GM13977 (cell line): Measurements from ENCODE around the gene TICRR.

Source experiments
- DNase-seq: peaks from one replicate; pipeline ENCODE4 v3.0.0; 2012; ENCODE audit warnings: low spot score
- CTCF ChIP-seq: IDR thresholded peaks from 2 replicates; pipeline ENCODE4 v1.5.1; 2012; ENCODE audit warnings: mild to moderate bottlenecking, control low read depth; ENCODE audit not compliant: insufficient read depth; ENCODE audit errors: extremely low read depth, missing control alignments
- in situ Hi-C: fragments of 300-500 bp; cut with MboI; formaldehyde crosslinking; loops from one replicate; pipeline ENCODE4 v1.12.0; 2022; ENCODE audit warnings: low sequenced_read_pairs, low pct_unique_long_range_greater_than_20kb, mixed read lengths, inconsistent platforms; ENCODE audit not compliant: unreplicated experiment

Gene TICRR

DNA sequence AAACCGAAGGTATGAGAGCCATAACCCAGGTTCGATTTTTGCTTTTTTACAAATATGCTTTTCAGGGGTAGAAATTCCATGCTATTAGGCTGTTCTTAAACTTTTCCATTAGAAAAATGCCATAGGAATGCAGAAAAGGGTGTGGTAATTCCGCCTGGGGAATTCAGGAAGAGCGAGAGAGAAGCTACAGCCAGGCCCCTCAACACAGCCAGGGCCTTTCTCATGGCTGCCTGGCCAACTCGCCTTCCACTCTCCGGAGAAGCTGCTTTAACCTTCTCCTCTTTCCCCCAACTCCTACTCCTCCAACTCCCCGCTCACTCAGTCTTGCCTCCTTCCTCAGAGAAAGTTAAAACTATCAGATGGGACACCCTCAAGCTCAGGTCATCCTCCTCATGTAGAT is 9.1 kb upstream of the TICRR start:
- in situ Hi-C loops, result no loop called here
- no peak for DNase-seq
- TF ChIP-seq CTCF, result no peak

DNA sequence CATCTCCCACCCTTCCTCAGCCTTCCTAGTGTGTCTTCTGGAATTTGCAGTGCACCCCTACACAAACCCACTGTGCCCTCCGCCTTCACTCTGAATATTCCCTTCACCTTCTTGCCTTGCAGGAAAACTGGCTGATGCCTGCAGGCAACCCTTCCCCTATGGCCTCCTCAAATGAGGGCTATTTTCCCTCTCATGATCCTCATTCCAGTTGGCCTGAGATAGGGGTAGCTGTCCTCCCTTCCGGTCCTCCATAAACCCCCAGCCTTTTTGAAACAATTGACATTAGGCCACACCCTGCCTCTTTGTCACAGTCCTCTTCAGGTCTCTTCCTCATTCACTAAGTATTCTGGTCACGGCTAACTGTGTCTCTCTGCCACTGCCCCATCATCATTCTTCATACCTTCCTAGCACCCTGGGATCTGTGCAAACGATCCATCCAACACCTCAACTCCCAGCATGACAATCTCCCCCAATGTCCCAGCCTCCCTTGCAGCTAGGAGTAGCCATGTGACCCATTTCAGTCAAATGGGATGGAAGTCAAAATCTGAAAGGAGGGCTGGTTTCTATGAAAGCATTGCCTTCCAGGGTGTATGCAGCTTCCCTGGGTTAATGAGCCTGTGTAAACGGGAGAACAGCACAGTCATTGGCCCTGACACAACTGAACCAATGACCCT is 8.5 kb upstream of the TICRR start:
- in situ Hi-C loops, result no loop called here
- TF ChIP-seq CTCF, result no peak
- DNase-seq, result no peak

- in situ Hi-C loops, result no loop called here
- TF ChIP-seq CTCF, result no peak
- no peak for DNase-seq
These were observed 6.1 kb upstream of the TICRR start for GRCh38 chr15:89569090-89569745.

DNA sequence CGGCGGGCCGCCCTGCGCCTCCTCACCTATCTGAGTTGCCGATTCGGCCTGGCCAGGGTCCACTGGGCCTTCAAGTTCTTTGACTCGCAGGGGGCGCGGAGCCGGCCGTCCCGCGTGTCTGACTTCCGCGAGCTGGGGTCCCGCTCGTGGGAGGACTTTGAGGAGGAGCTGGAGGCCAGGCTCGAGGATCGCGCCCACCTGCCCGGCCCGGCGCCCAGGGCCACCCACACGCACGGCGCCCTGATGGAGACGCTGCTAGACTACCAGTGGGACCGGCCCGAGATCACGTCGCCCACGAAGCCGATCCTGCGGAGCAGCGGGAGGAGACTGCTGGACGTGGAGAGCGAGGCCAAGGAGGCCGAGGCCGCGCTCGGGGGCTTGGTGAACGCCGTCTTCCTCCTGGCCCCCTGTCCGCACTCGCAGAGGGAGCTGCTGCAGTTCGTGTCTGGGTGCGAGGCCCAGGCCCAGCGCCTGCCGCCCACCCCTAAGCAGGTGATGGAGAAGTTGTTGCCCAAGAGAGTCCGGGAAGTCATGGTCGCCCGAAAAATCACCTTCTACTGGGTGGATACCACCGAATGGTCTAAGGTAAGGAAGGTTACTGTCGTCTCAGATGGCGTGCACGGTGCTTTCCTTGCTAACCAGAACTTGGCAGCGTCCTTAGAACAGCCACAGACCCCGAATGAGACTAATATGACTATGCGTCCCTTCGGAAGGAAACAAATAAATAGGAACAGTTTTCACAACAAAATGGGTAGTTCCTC is 567 bp downstream of the TICRR start:
- in situ Hi-C loops, result no loop called here
- no peak for TF ChIP-seq CTCF
- no peak for DNase-seq

DNA sequence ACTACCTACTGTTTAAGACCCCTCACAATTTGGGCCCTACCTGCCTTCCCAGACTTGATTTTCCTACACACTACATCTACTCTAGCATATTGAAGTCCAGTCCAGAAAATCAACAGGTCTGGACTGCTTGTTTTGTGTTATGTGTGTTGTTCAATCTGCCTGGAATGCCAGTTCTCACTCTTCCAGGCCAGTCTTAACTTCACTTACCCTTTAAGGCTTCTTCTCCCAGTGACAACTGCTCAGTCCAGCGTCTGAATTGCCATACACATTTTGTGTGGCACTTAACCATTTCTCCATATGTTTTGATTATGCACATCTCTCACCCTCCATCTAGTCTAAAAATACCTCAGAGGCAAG is 1.1 kb downstream of the TICRR start:
- in situ Hi-C loops, result no loop called here
- no peak for TF ChIP-seq CTCF
- no peak for DNase-seq

DNA sequence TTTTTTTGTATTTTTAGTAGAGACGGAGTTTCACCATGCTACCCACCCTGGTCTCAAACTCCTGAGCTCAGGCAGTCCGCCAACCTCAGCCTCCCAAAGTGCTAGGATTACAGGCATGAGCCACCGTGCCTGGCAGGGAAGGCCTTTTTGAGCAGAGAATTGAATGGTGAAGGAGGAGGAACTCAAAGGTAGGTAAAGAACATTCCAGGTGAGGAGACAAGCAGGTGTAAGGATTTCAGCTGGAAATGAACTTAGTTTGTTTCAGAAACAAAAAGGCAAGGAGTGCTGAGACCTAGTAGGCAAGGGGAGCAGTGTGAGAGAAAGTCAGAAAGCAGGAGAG is 2.5 kb downstream of the TICRR start:
- no peak for DNase-seq
- in situ Hi-C loops, result no loop called here
- TF ChIP-seq CTCF, result no peak
